ENCODE results near the gene SNUPN.
"Not testable (repeated sequence)": the region's sequence is repeated elsewhere in the genome, so short reads cannot be mapped to it uniquely, and the experiment has no call there.

The SNUPN gene

GRCh38 chr15:75583701-75584100 is 41.8 kb downstream of the SNUPN start:
- DNase-seq (ENCODE audit: low spot score) = no peak

GRCh38 chr15:75582943-75583342 is 42.6 kb downstream of the SNUPN start:
- not testable (repeated sequence) for DNase-seq (ENCODE audit: low spot score)

DNA sequence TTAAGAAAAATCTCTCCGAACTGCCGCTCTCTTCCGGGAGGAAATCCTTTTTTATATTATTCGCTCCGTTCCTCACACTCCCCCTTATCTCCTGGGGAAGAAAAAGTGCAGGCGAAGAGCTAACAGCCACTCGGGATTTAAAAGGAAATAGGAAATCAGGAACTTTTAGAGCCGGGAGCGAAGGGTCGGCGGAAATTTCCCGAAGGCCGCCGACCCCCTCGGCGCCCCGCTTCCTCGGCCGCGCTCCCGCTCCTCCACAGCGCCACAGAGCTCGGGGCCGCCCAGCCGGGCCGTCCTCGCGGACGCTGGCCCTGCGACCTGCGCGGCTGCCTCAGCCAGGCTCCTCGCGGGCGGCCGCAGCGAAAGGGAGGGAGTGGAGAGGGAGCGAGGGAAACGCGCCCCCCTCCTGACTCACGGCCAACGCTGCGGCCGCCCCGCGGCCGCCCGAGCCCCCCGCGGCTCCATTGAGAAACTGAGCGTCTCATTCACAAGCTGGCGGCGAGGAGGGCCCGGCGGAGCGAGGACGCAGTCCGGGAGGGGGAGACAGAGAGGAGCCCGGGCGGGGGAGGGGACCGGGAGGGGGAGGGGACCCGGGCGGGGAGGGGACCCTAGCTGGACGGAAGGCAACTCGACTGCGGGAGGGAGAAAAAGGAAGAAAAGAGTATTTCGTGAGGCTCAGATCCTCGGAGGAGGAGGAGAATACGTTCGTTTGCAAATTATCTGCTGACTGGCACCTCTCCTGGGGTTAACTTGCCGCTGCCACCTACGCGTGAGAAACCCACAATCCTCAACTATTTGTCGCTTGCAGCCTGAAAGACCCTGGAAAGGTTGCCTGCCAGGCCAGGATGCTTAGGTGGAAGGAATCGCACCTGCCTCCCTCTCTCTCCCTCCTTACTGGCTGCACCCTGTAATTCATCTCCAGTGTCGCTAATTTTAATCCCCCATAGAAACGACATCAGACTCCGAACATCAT is 46.3 kb downstream of the SNUPN start, which contains the start of gene PTPN9:
TSS of gene PTPN9 (minus strand) at position 368 of the 973 bp plus-strand sequence. CDS start 539 bp downstream, outside the sequence.
- DNase-seq (ENCODE audit: low spot score) = peak; percentile 80

- peak; percentile 25 for DNase-seq (ENCODE audit: low spot score)
These were observed 47.2 kb downstream of the SNUPN start for GRCh38 chr15:75578173-75578947.

GRCh38 chr15:75577401-75578172 is 47.9 kb downstream of the SNUPN start:
- DNase-seq (ENCODE audit: low spot score) = peak; percentile 52

GRCh38 chr15:75573648-75574384 is 51.7 kb downstream of the SNUPN start:
- DNase-seq (ENCODE audit: low spot score) = no peak

GRCh38 chr15:75570126-75570845 is 55.2 kb downstream of the SNUPN start:
- no peak for DNase-seq (ENCODE audit: low spot score)

- DNase-seq (ENCODE audit: low spot score) = no peak
These were observed 60.2 kb downstream of the SNUPN start for GRCh38 chr15:75565062-75565970.

GRCh38 chr15:75561888-75562287 is 63.6 kb downstream of the SNUPN start:
- no peak for DNase-seq (ENCODE audit: low spot score)

DNA sequence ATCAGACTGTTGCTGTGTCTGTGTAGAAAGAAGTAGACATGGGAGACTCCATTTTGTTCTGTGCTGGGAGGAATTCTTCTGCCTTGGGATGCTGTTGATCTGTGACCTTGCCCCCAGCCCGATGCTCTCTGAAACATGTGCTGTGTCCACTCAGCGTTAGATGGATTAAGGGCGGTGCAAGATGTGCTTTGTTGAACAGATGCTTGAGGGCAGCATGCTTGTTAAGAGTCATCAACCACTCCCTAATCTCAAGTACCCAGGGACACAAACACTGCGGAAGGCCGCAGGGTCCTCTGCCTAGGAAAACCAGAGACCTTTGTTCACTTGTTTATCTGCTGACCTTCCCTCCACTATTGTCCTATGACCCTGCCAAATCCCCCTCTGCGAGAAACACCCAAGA is 66.2 kb downstream of the SNUPN start:
- not testable (repeated sequence) for DNase-seq (ENCODE audit: low spot score)

- not testable (repeated sequence) for DNase-seq (ENCODE audit: low spot score)
These were observed 66.6 kb downstream of the SNUPN start for GRCh38 chr15:75558955-75559354.

- DNase-seq (ENCODE audit: low spot score) = no peak
These were observed 70.8 kb downstream of the SNUPN start for GRCh38 chr15:75554717-75555116.

DNA sequence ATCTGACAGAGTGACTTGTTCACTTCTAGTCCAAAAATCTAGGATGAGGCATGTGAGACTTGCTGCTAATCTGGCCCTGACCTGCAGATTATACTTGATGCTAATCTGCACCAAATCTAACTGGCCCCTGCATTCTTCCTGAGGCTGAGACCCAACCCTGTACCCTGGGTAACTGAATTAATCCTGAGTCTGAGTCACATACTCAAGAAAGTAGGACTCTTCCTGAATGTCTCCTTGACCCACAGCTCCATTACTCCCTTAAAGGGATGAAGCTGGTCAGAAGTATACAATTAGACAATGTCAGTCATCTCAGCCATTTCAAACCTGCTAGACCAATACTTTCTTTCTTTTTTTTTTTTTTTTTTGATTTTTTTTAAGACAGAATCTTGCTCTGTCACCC is 71.9 kb downstream of the SNUPN start:
- DNase-seq (ENCODE audit: low spot score) = no peak

DNA sequence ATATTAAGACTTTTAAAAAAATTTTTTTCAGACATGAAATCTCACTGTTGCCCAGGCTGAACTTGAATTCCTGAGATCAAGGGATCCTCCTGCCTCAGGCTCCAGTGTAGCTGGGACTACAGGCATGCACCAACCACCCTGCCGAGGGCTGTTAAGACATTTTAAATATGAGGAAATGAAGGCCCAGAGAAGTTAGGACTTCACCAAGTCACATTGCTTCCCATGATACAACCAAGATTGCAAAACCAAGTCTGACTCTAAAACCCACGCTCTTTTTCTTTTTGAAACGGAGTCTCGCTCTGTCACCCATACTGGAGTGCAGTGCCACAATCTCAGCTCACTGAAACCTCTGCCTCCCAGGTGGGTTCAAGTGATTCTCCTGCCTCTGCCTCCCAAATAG is 74.4 kb downstream of the SNUPN start:
- no peak for DNase-seq (ENCODE audit: low spot score)
